Panc1 (cell line): ENCODE results near the gene ELMO1. TPM values are rescaled to one million over a fixed set of nuclear protein-coding genes. Genes with fewer than 3 reads are reported as not detected.

Experiments
- ATAC-seq: fragments of 200-7000 bp; cut with Tn5 transposase; 2 replicates; pipeline ENCODE4 v1.9.1; 2020; ENCODE audit warnings: mild to moderate bottlenecking, moderate library complexity
- BruUV-seq: library from RNA; stranded (reverse); fragments of 400-500 nt; replicated peaks from 2 replicates; lab custom pipeline; 2021; lab: Mats Ljungman, UMichigan
- CTCF ChIA-PET: fragments of 300-600 bp; sonication (Branson Sonifier 250); formaldehyde crosslinking; loops from one replicate; lab custom pipeline; 2022; ENCODE audit warnings: antibody characterized with exemption; lab: Charles Lee
- POLR2A ChIA-PET: fragments of 300-600 bp; sonication (Branson Sonifier 250); formaldehyde crosslinking; loops from one replicate; lab custom pipeline; 2022; ENCODE audit warnings: antibody characterized with exemption; lab: Charles Lee
- DNase-seq: peaks from one replicate; pipeline ENCODE4 v3.0.0-alpha.2; 2010; ENCODE audit warnings: low read depth, low spot score
- H3K27ac ChIP-seq: 2 replicates; pipeline ENCODE4 v1.5.1; 2011; ENCODE audit warnings: mild to moderate bottlenecking, low read length, inconsistent platforms
- H3K27me3 ChIP-seq: fragments of 200-500 bp; sonication (Bioruptor generic); 2 replicates; pipeline ENCODE4 v1.6.0; 2014; ENCODE audit warnings: low read length, inconsistent platforms; ENCODE audit not compliant: control insufficient read depth, insufficient read depth
- H3K36me3 ChIP-seq: fragments of 200-500 bp; sonication (Bioruptor generic); 2 replicates; pipeline ENCODE4 v1.5.1; 2014; ENCODE audit warnings: inconsistent platforms, mild to moderate bottlenecking, low read length, moderate library complexity; ENCODE audit not compliant: control insufficient read depth, insufficient read depth
- H3K4me1 ChIP-seq: 2 replicates; pipeline ENCODE4 v1.5.1; 2011; ENCODE audit warnings: inconsistent platforms, mild to moderate bottlenecking, low read length, moderate library complexity; ENCODE audit not compliant: control insufficient read depth, insufficient read depth
- H3K4me3 ChIP-seq, 2 experiments: 2 replicates each; pipeline ENCODE4 v1.5.1; 2011 to 2012; ENCODE audit warnings: low read depth in 2 of 2, low read length in 2 of 2, mild to moderate bottlenecking in 2 of 2, inconsistent platforms in 1 of 2, moderate library complexity in 1 of 2
- H3K9me3 ChIP-seq: fragments of 200-500 bp; sonication (Bioruptor generic); 2 replicates; pipeline ENCODE4 v1.5.1; 2014; ENCODE audit warnings: low read depth, mild to moderate bottlenecking, inconsistent platforms, low read length, moderate library complexity; ENCODE audit not compliant: control insufficient read depth, insufficient read depth
- CTCF ChIP-seq: fragments of 450-650 bp; IDR thresholded peaks from 2 replicates; pipeline ENCODE4 v1.5.1; 2017; ENCODE audit warnings: mild to moderate bottlenecking
- POLR2AphosphoS5 ChIP-seq: IDR thresholded peaks from 2 replicates; pipeline ENCODE4 v1.6.1; 2012; ENCODE audit warnings: mild to moderate bottlenecking, low read depth, low read length, moderate library complexity
- SIN3A ChIP-seq: IDR thresholded peaks from 2 replicates; pipeline ENCODE4 v1.6.1; 2012; ENCODE audit warnings: low read depth, mild to moderate bottlenecking, low read length, moderate library complexity, borderline replicate concordance; ENCODE audit not compliant: insufficient read depth
- TCF7L2 ChIP-seq: IDR thresholded peaks from 2 replicates; pipeline ENCODE4 v1.6.1; 2011; ENCODE audit warnings: mild to moderate bottlenecking, low read depth, low read length, inconsistent platforms
- in situ Hi-C: cut with HindIII; loops from 2 replicates; pipeline ENCODE4 v1.10.0; 2016; ENCODE audit warnings: low sequenced_read_pairs, low pct_unique_long_range_greater_than_20kb
- intact Hi-C: fragments of 100-400 bp; cut with micrococcal nuclease; formaldehyde crosslinking; loops from one replicate; pipeline ENCODE4 v1.10.0; 2022; ENCODE audit not compliant: unreplicated experiment
- total RNA-seq: library from RNA; stranded (reverse); gene quantifications from one replicate; pipeline ENCODE4 v1.2.1, GENCODE V29; 2021; ENCODE audit not compliant: unreplicated experiment
- TF ChIP-seq, protein P1 (sequence below), 2 experiments: IDR thresholded peaks; 2 replicates each; pipeline ENCODE4 v1.6.1; 2011 to 2012; ENCODE audit warnings: low read depth in 2 of 2, control low read depth in 1 of 2, low read length in 1 of 2, mild to moderate bottlenecking in 1 of 2, moderate library complexity in 1 of 2; ENCODE audit not compliant: insufficient read depth in 1 of 2

ELMO1 gene
- total RNA-seq, 1 experiment from 2014 or later: 0.80 TPM

DNA sequence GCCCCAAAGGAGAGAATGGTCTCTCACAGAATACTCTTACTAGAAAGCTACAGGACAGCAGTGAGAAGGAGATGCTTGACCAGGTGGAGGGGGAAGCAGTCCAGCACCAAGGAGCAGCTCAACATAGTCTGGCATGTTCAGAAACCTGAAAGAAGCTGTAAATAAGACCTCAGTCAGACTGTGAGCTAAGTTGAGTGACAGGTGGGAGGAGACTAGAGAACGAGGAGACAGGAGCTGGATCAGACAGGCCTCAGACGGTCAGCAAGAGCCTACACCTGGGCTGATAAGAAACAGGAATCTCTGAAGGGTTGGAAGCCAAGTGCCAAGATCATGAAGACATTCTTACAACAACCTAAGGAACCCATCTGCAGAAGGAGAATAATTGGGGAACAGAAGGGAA, 54.5 kb downstream of the ELMO1 start:
- Histone ChIP-seq H3K27me3 (peaks cover 5% of the 10 kb centered on the region; the same call in 1 of the 2 replicates), H3K4me1 (no peaks in the 10 kb centered on the region)
- ATAC-seq: no peak

DNA sequence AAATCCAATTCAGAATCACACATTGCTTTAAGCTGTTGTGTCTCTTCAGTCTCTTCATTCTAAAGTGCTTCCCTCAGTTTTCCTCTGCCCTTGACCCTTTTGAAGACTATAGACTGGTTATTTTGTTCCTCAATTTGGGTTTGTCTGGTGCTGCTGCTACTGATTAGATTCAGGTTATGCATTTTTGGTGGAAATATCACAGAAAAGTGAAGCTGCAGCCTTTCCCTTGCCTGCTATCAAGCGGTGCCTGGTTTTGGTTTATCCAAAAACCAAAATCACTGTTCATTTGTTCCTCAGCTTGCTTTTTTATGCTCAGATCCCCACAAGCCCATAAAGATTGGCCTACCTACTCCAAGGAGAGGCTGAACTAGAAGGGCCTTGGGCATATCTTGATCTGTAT, 55.2 kb downstream of the ELMO1 start:
- no peaks in the 10 kb centered on the region for H3K36me3 ChIP-seq
- BruUV-seq: no TSS peak
- H3K4me1 ChIP-seq: no peaks in the 10 kb centered on the region
- no peak for ATAC-seq
- CTCF ChIA-PET: no interaction called here
- POLR2A ChIA-PET: no interaction called here
- peaks cover 5% of the 10 kb centered on the region; the same call in 1 of the 2 replicates for H3K27me3 ChIP-seq
- TF ChIP-seq POLR2AphosphoS5: no peak
- no peak for TF ChIP-seq TCF7L2
- no peak for TF ChIP-seq SIN3A
- no peak overlapping the region for H3K4me3 ChIP-seq
- no peak for DNase-seq
- H3K9me3 ChIP-seq: no peaks in the 10 kb centered on the region
- intact Hi-C loops (no loop called here), in situ Hi-C loops (no loop called here)
- H3K27ac ChIP-seq: no peak overlapping the region

More for the DNA sequence above, 54.5 kb downstream of the ELMO1 start:
- Histone ChIP-seq H3K27ac (no peak overlapping the region), H3K9me3 (no peaks in the 10 kb centered on the region), H3K36me3 (no peaks in the 10 kb centered on the region), H3K4me3 (no peak overlapping the region)
- TF ChIP-seq, protein P1, sequence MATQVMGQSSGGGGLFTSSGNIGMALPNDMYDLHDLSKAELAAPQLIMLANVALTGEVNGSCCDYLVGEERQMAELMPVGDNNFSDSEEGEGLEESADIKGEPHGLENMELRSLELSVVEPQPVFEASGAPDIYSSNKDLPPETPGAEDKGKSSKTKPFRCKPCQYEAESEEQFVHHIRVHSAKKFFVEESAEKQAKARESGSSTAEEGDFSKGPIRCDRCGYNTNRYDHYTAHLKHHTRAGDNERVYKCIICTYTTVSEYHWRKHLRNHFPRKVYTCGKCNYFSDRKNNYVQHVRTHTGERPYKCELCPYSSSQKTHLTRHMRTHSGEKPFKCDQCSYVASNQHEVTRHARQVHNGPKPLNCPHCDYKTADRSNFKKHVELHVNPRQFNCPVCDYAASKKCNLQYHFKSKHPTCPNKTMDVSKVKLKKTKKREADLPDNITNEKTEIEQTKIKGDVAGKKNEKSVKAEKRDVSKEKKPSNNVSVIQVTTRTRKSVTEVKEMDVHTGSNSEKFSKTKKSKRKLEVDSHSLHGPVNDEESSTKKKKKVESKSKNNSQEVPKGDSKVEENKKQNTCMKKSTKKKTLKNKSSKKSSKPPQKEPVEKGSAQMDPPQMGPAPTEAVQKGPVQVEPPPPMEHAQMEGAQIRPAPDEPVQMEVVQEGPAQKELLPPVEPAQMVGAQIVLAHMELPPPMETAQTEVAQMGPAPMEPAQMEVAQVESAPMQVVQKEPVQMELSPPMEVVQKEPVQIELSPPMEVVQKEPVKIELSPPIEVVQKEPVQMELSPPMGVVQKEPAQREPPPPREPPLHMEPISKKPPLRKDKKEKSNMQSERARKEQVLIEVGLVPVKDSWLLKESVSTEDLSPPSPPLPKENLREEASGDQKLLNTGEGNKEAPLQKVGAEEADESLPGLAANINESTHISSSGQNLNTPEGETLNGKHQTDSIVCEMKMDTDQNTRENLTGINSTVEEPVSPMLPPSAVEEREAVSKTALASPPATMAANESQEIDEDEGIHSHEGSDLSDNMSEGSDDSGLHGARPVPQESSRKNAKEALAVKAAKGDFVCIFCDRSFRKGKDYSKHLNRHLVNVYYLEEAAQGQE (IDR thresholded peaks at IDR 0.05; ENCODE audit: insufficient read depth in 1 of 2, low read depth in 2 of 2, low read length in 1 of 2): no peak
- TF ChIP-seq POLR2AphosphoS5 (no peak), TCF7L2 (no peak), CTCF (no peak), SIN3A (no peak)
- in situ Hi-C loops: no loop called here
- ChIA-PET CTCF (no interaction called here), POLR2A (no interaction called here)
- intact Hi-C loops: no loop called here
- no TSS peak for BruUV-seq
- DNase-seq: no peak

DNA sequence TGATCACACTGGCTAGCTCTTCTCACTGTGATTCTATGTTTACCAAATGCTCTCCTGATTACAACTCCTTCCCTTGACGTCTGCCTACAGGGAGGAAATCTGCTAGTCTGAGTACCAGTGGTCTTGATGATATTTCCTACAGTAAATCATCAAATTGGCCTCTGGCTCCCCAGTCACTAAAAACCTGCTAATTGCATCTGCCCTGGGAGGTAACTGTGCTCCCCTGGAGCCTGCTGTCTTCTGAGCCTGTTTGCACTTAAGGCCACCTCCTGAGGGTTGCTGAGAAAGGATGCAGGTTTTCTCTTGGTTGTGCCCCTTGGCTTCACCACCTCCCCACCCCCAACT, 56.0 kb downstream of the ELMO1 start:
- CTCF ChIA-PET: no interaction called here
- H3K36me3 ChIP-seq: no peaks in the 10 kb centered on the region
- DNase-seq (no peak), ATAC-seq (no peak)
- no peaks in the 10 kb centered on the region for H3K9me3 ChIP-seq
- peaks cover 7% of the 10 kb centered on the region; the same call in 1 of the 2 replicates for H3K27me3 ChIP-seq
- no TSS peak for BruUV-seq
- in situ Hi-C loops (no loop called here), intact Hi-C loops (no loop called here)
- POLR2A ChIA-PET: no interaction called here
- no peak overlapping the region for H3K27ac ChIP-seq
- no peak overlapping the region for H3K4me3 ChIP-seq
- no peaks in the 10 kb centered on the region for H3K4me1 ChIP-seq
- TF ChIP-seq SIN3A (no peak), POLR2AphosphoS5 (no peak), CTCF (no peak), TCF7L2 (no peak)
- TF ChIP-seq, protein P1 (IDR thresholded peaks at IDR 0.05; ENCODE audit: insufficient read depth in 1 of 2, low read depth in 2 of 2, low read length in 1 of 2): no peak
